CD14-positive monocyte (primary cell): Measurements from ENCODE around the gene PLIN1. TPM values are rescaled to one million over a fixed set of nuclear protein-coding genes. Genes with fewer than 3 reads are reported as not detected.

ENCODE experiments used
- DNase-seq, 3 donors: peaks; one replicate each; pipeline ENCODE4 v3.0.0-alpha.2; 2011 to 2022
- H2AFZ ChIP-seq: 2 replicates; pipeline ENCODE4 v1.6.0; 2012; ENCODE audit warnings: mild to moderate bottlenecking, low read depth, low read length, inconsistent platforms; ENCODE audit not compliant: insufficient read depth, poor library complexity, severe bottlenecking
- H3K27ac ChIP-seq, 2 donors: 1 replicate in 1 of 2; 2 replicates in 1 of 2; pipeline ENCODE4 v1.5.1; 2012 to 2013; ENCODE audit warnings: low read length in 2 of 2, control low read depth in 1 of 2, inconsistent platforms in 1 of 2, low read depth in 1 of 2, mild to moderate bottlenecking in 1 of 2
- H3K27me3 ChIP-seq, 2 donors: one replicate each; pipeline versions ENCODE4 v1.6.0 to v1.6.1; 2011 to 2013; ENCODE audit warnings: low read length in 2 of 2; ENCODE audit not compliant: control insufficient read depth in 2 of 2, insufficient read depth in 2 of 2
- H3K36me3 ChIP-seq, 2 donors: replicated peaks in 1 of 2; 1 replicate in 1 of 2; 2 replicates in 1 of 2; pipeline versions ENCODE4 v1.5.1 to v1.6.1; 2012 to 2013; ENCODE audit warnings: low read length in 2 of 2, control low read depth in 1 of 2, inconsistent platforms in 1 of 2, mild to moderate bottlenecking in 1 of 2; ENCODE audit not compliant: insufficient read depth in 2 of 2, control insufficient read depth in 1 of 2
- H3K4me1 ChIP-seq, 2 donors: 1 replicate in 1 of 2; 2 replicates in 1 of 2; pipeline versions ENCODE4 v1.5.1 to v1.6.1; 2012 to 2013; ENCODE audit warnings: low read length in 2 of 2, control low read depth in 1 of 2, inconsistent platforms in 1 of 2, mild to moderate bottlenecking in 1 of 2, moderate library complexity in 1 of 2; ENCODE audit not compliant: insufficient read depth in 2 of 2, control insufficient read depth in 1 of 2
- H3K4me2 ChIP-seq: replicated peaks from 2 replicates; pipeline ENCODE3; 2012; ENCODE audit warnings: low read length, moderate library complexity, mild to moderate bottlenecking; ENCODE audit not compliant: poor library complexity, severe bottlenecking; ENCODE audit errors: extremely low read depth
- H3K4me3 ChIP-seq, 3 experiments: fragments of 200-600 bp in 1 of 3; sonication (generic) in 1 of 3; replicated peaks in 1 of 3; 1 replicate in 2 of 3; 2 replicates in 1 of 3; pipeline ENCODE4 v1.5.1; 2011 to 2013; ENCODE audit warnings: low read length in 3 of 3, mild to moderate bottlenecking in 3 of 3, control low read depth in 2 of 3, low read depth in 2 of 3, inconsistent platforms in 1 of 3, moderate library complexity in 1 of 3
- H3K79me2 ChIP-seq: 2 replicates; pipeline ENCODE4 v1.6.0; 2012; ENCODE audit warnings: mild to moderate bottlenecking, control low read depth, inconsistent platforms, low read length, moderate library complexity; ENCODE audit not compliant: insufficient read depth
- H3K9ac ChIP-seq: 2 replicates; pipeline ENCODE4 v1.6.0; 2017; ENCODE audit warnings: low read length, mild to moderate bottlenecking; ENCODE audit not compliant: insufficient read depth, poor library complexity, severe bottlenecking
- H3K9me3 ChIP-seq, 2 donors: replicated peaks in 1 of 2; 1 replicate in 1 of 2; 2 replicates in 1 of 2; pipeline versions ENCODE4 v1.5.1 to v1.6.1; 2012 to 2013; ENCODE audit warnings: low read length in 2 of 2, control low read depth in 1 of 2; ENCODE audit not compliant: control insufficient read depth in 1 of 2, insufficient read depth in 1 of 2
- H4K20me1 ChIP-seq: 2 replicates; pipeline ENCODE4 v1.6.0; 2012; ENCODE audit warnings: mild to moderate bottlenecking, low read length, control low read depth, moderate library complexity; ENCODE audit not compliant: insufficient read depth
- H3K27ac Mint-ChIP-seq, 7 donors: one replicate each; pipeline ENCODE4 v1.8.0; 2020; ENCODE audit warnings: mild to moderate bottlenecking in 7 of 7, mixed read lengths in 7 of 7, moderate library complexity in 6 of 7, inconsistent platforms in 2 of 7
- H3K27me3 Mint-ChIP-seq, 3 donors: one replicate each; pipeline ENCODE4 v1.8.0; 2021 to 2022; ENCODE audit warnings: low read depth in 3 of 3, mild to moderate bottlenecking in 3 of 3, mixed read lengths in 3 of 3, moderate library complexity in 3 of 3, inconsistent platforms in 1 of 3
- H3K36me3 Mint-ChIP-seq, 2 donors: one replicate each; pipeline ENCODE4 v1.8.0; 2020; ENCODE audit warnings: mixed read lengths in 2 of 2, inconsistent platforms in 1 of 2, mild to moderate bottlenecking in 1 of 2
- H3K4me1 Mint-ChIP-seq: one replicate; pipeline ENCODE4 v1.8.0; 2020; ENCODE audit warnings: mild to moderate bottlenecking, mixed read lengths
- H3K4me3 Mint-ChIP-seq, 2 donors: one replicate each; pipeline ENCODE4 v1.8.0; 2020; ENCODE audit warnings: mild to moderate bottlenecking in 2 of 2, mixed read lengths in 2 of 2, moderate library complexity in 1 of 2
- H3K9me3 Mint-ChIP-seq, 7 donors: one replicate each; pipeline ENCODE4 v1.8.0; 2020 to 2022; ENCODE audit warnings: mixed read lengths in 7 of 7, mild to moderate bottlenecking in 6 of 7, moderate library complexity in 6 of 7, inconsistent platforms in 2 of 7
- CTCF ChIP-seq: fragments of 200-600 bp; IDR thresholded peaks from one replicate; pipeline ENCODE4 v1.8.0; 2022; ENCODE audit warnings: antibody characterized with exemption, mild to moderate bottlenecking
- WGBS: methylation state at CpG from one replicate; pipeline ENCODE4 v1.1.5; 2013; ENCODE audit warnings: missing lambda C conversion rate; ENCODE audit not compliant: insufficient coverage; 5-methylcytosine and 5-hydroxymethylcytosine counted together
- intact Hi-C, 2 donors: fragments of 100-400 bp; cut with micrococcal nuclease; formaldehyde crosslinking; loops; one replicate each; pipeline versions ENCODE4 v1.15.0 to v1.15.1; 2023
- polyA plus RNA-seq, 3 donors: library from polyadenylated mRNA; depleted of rRNA in 1 of 3; unstranded in 2 of 3; stranded (reverse) in 1 of 3; fragments of 300-500 nt in 2 of 3; fragments of >200 nt in 1 of 3; fragmentation: Illumina TruSeq in 2 of 3; gene quantifications; 1 replicate in 2 of 3; 2 replicates in 1 of 3; pipeline ENCODE4 v1.2.3, GENCODE V29; 2012 to 2021

PLIN1 gene
- polyA plus RNA-seq, 3 donors, result 0.12 TPM; not detected in 2

- TF ChIP-seq CTCF, result no peak
- Histone ChIP-seq H3K4me3 (no peak overlapping the region), H4K20me1 (no peaks in the 10 kb centered on the region), H3K4me1 (no peaks in the 10 kb centered on the region), H3K9me3 (peaks cover 0 to 2% of the 10 kb centered on the region in 2 donors), H3K27me3 (peaks cover 0 to 3% of the 10 kb centered on the region in 2 donors), H3K4me2 (no peak overlapping the region), H3K27ac (no peak overlapping the region), H3K79me2 (no peaks in the 10 kb centered on the region), H3K36me3 (no peaks in the 10 kb centered on the region), H2AFZ (no peak overlapping the region), H3K9ac (no peak overlapping the region)
- H3K4me1 Mint-ChIP-seq, result no peaks in the 10 kb centered on the region
- peaks cover 0 to 8% (median 2%) of the 10 kb centered on the region in 7 donors for H3K9me3 Mint-ChIP-seq
- peaks cover 4 to 8% (median 7%) of the 10 kb centered on the region in 3 donors for H3K27me3 Mint-ChIP-seq
- intact Hi-C loops, result no loop called here
- H3K27ac Mint-ChIP-seq, result no peak overlapping the region
- no CpG with 5 or more reads among the region's 1 CpG for WGBS
- no peak for DNase-seq
- H3K36me3 Mint-ChIP-seq, result no peaks in the 10 kb centered on the region
- H3K4me3 Mint-ChIP-seq, result no peak overlapping the region
These were observed 45.9 kb upstream of the PLIN1 start for GRCh38 chr15:89725064-89725463.

- H3K4me1 Mint-ChIP-seq, result no peaks in the 10 kb centered on the region
- no peaks in the 10 kb centered on the region for H3K36me3 Mint-ChIP-seq
- H2AFZ ChIP-seq, result no peak overlapping the region
- no peaks in the 10 kb centered on the region for H3K79me2 ChIP-seq
- no peak for DNase-seq
- no peaks in the 10 kb centered on the region for H3K4me1 ChIP-seq
- no CpG with 5 or more reads among the region's 1 CpG for WGBS
- H3K9me3 Mint-ChIP-seq, result peaks cover 0 to 8% (median 2%) of the 10 kb centered on the region in 7 donors
- peaks cover 0 to 3% of the 10 kb centered on the region in 2 donors for H3K27me3 ChIP-seq
- no peak overlapping the region for H3K27ac ChIP-seq
- no peak overlapping the region for H3K9ac ChIP-seq
- no peak for TF ChIP-seq CTCF
- H3K4me3 ChIP-seq, result no peak overlapping the region
- no peak overlapping the region for H3K27ac Mint-ChIP-seq
- H4K20me1 ChIP-seq, result no peaks in the 10 kb centered on the region
- intact Hi-C loops, result no loop called here
- H3K4me3 Mint-ChIP-seq, result no peak overlapping the region
- H3K9me3 ChIP-seq, result peaks cover 0 to 2% of the 10 kb centered on the region in 2 donors
- no peak overlapping the region for H3K4me2 ChIP-seq
- H3K36me3 ChIP-seq, result no peaks in the 10 kb centered on the region
- peaks cover 4 to 12% (median 7%) of the 10 kb centered on the region in 3 donors for H3K27me3 Mint-ChIP-seq
These were observed 45.5 kb upstream of the PLIN1 start for GRCh38 chr15:89724621-89725020.
